K562 (cell line): ENCODE results near the gene KIAA0825. TPM values are rescaled to one million over a fixed set of nuclear protein-coding genes. Genes with fewer than 3 reads are reported as not detected.

Source experiments
- FUS ChIP-seq: fragments of 200-400 bp; formaldehyde crosslinking; optimal IDR thresholded peaks from 2 replicates; pipeline ENCODE3; 2017; ENCODE audit warnings: low read depth, low read length
- GATAD2A ChIP-seq: fragments of 450-650 bp; IDR thresholded peaks from 2 replicates; pipeline ENCODE4 v1.6.1; 2017
- POLR3G ChIP-seq: IDR thresholded peaks from 2 replicates; pipeline ENCODE4 v1.6.1; 2011; ENCODE audit not compliant: insufficient read length, insufficient replicate concordance; ENCODE audit errors: extremely low read depth
- RAD21 ChIP-seq, 2 experiments: fragments of 250-450 bp in 1 of 2; fragments of 450-650 bp in 1 of 2; sonication (Bioruptor Pico) in 1 of 2; formaldehyde crosslinking in 1 of 2; IDR thresholded peaks in 1 of 2; conservative IDR thresholded peaks in 1 of 2; 2 replicates each; pipeline versions ENCODE4 v1.4.0 to v1.8.0; 2020 to 2022; ENCODE audit warnings: mild to moderate bottlenecking in 2 of 2, moderate library complexity in 1 of 2
- ZKSCAN1 ChIP-seq: fragments of 150-350 bp; IDR thresholded peaks from 2 replicates; pipeline ENCODE4 v1.6.1; 2016; ENCODE audit warnings: low read depth, low read length
- ZNF121 ChIP-seq: sonication (generic); formaldehyde crosslinking; conservative IDR thresholded peaks from 2 replicates; pipeline ENCODE4 v1.8.0; 2022; ENCODE audit warnings: missing genetic modification reagents
- ZNF143 ChIP-seq: sonication (generic); formaldehyde crosslinking; IDR thresholded peaks from 2 replicates; pipeline ENCODE4 v1.9.0; 2022; ENCODE audit warnings: mild to moderate bottlenecking, missing genetic modification reagents
- ZNF175 ChIP-seq: fragments of 200-800 bp; sonication (Bioruptor generic); IDR thresholded peaks from 2 replicates; pipeline ENCODE4 v1.6.1; 2016; ENCODE audit warnings: low read depth, mild to moderate bottlenecking, missing genetic modification characterization, missing compliant biosample characterization
- ZNF212 ChIP-seq: fragments of 450-650 bp; formaldehyde crosslinking; IDR thresholded peaks from 2 replicates; pipeline ENCODE4 v1.4.0; 2020; ENCODE audit warnings: mild to moderate bottlenecking
- ZNF23 ChIP-seq: fragments of 250-450 bp; sonication (Bioruptor Pico); IDR thresholded peaks from 2 replicates; pipeline ENCODE4 v1.4.0; 2020; ENCODE audit warnings: mild to moderate bottlenecking
- polyA plus RNA-seq, 8 experiments: library from polyadenylated mRNA; depleted of rRNA in 4 of 8; stranded (reverse) in 5 of 8; unstranded in 3 of 8; fragments of >200 nt; fragmentation: Nextera tagmentation in 2 of 8; fragmentation: Illumina TruSeq in 1 of 8; extraction: Ambion mirVana in 2 of 8; extraction: Trizol in 1 of 8; gene quantifications; 2 replicates each; pipeline versions ENCODE4 v1.2.1 to v1.2.3, GENCODE V29; 2011 to 2014; ENCODE audit warnings: inconsistent platforms in 1 of 8, missing spikeins in 1 of 8
- total RNA-seq, 7 experiments: library from RNA; depleted of rRNA in 6 of 7; stranded (reverse); fragments of >200 nt in 6 of 7; fragmentation: Illumina TruSeq in 2 of 7; extraction: Trizol in 2 of 7; gene quantifications; 2 replicates each; pipeline versions ENCODE4 v1.2.1 to v1.2.3, GENCODE V29; 2011 to 2021; ENCODE audit warnings: low replicate concordance in 1 of 7
- TF ChIP-seq, protein P1 (sequence below), 3 experiments: fragments of 200-800 bp in 1 of 3; fragments of 250-450 bp in 1 of 3; fragments of 450-650 bp in 1 of 3; sonication (Bioruptor Pico) in 1 of 3; sonication (Bioruptor generic) in 1 of 3; formaldehyde crosslinking in 1 of 3; IDR thresholded peaks; 2 replicates each; pipeline versions ENCODE4 v1.6.1 to v1.8.0; 2016 to 2022; ENCODE audit warnings: mild to moderate bottlenecking in 2 of 3, missing genetic modification characterization in 2 of 3, missing compliant biosample characterization in 1 of 3, moderate library complexity in 1 of 3
- TF ChIP-seq, protein P2 (sequence below), 2 experiments: fragments of 450-650 bp; conservative IDR thresholded peaks; 2 replicates each; pipeline ENCODE4 v1.6.1; 2017; ENCODE audit warnings: mild to moderate bottlenecking in 2 of 2, moderate library complexity in 2 of 2
- TF ChIP-seq, protein P3 (sequence below): fragments of 250-450 bp; sonication (Bioruptor Pico); IDR thresholded peaks from 2 replicates; pipeline ENCODE4 v1.8.0; 2022; ENCODE audit warnings: moderate library complexity, mild to moderate bottlenecking, inconsistent platforms
- TF ChIP-seq, protein P4 (sequence below): fragments of 450-650 bp; IDR thresholded peaks from 2 replicates; pipeline ENCODE4 v1.6.1; 2016; ENCODE audit warnings: mild to moderate bottlenecking
- TF ChIP-seq, protein P5 (sequence below): fragments of 250-450 bp; sonication (Bioruptor Pico); IDR thresholded peaks from 2 replicates; pipeline ENCODE4 v1.8.0; 2022; ENCODE audit warnings: inconsistent platforms, mild to moderate bottlenecking, moderate library complexity, borderline replicate concordance
- TF ChIP-seq, protein P6 (sequence below), 3 experiments: IDR thresholded peaks in 2 of 3; conservative IDR thresholded peaks in 1 of 3; 2 replicates each; pipeline ENCODE4 v1.5.1; 2011 to 2012; ENCODE audit warnings: low read length in 3 of 3, mild to moderate bottlenecking in 3 of 3, control low read depth in 2 of 3, improper control_type of control experiment in 1 of 3, inconsistent platforms in 1 of 3, low read depth in 1 of 3, mixed read lengths in 1 of 3, moderate library complexity in 1 of 3; ENCODE audit not compliant: insufficient read depth in 2 of 3

The KIAA0825 gene
- total and polyA plus RNA-seq, 9 of the 15 experiments (the other 6 are each of a cell fraction or from before 2014, with no cell fraction given), result 0.05 to 0.36 (median 0.16) TPM; not detected in 1

DNA sequence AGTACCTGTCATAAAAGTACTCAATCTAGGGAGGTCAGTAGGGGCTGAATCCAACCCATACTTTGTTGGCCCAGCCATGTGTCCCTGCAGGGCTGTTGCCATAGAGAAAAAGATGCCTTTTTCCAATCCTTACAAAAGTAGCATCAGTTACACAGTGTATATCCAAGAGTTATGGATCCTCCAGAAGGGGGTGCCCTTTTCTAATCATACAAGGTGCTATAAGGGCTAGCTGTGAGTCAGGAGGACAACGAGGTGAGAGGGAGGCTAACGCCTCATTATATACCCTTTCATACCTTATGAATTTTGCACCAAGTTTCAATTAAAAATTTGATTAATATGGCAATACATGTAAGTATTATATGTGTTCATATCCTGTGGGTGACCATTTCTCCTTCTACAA is 4.8 kb downstream of the KIAA0825 start (continued):
- TF ChIP-seq, protein P1, sequence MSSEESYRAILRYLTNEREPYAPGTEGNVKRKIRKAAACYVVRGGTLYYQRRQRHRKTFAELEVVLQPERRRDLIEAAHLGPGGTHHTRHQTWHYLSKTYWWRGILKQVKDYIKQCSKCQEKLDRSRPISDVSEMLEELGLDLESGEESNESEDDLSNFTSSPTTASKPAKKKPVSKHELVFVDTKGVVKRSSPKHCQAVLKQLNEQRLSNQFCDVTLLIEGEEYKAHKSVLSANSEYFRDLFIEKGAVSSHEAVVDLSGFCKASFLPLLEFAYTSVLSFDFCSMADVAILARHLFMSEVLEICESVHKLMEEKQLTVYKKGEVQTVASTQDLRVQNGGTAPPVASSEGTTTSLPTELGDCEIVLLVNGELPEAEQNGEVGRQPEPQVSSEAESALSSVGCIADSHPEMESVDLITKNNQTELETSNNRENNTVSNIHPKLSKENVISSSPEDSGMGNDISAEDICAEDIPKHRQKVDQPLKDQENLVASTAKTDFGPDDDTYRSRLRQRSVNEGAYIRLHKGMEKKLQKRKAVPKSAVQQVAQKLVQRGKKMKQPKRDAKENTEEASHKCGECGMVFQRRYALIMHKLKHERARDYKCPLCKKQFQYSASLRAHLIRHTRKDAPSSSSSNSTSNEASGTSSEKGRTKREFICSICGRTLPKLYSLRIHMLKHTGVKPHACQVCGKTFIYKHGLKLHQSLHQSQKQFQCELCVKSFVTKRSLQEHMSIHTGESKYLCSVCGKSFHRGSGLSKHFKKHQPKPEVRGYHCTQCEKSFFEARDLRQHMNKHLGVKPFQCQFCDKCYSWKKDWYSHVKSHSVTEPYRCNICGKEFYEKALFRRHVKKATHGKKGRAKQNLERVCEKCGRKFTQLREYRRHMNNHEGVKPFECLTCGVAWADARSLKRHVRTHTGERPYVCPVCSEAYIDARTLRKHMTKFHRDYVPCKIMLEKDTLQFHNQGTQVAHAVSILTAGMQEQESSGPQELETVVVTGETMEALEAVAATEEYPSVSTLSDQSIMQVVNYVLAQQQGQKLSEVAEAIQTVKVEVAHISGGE (CRISPR knock-in tag; IDR thresholded peaks at IDR 0.05), result no peak
- TF ChIP-seq, protein P2, sequence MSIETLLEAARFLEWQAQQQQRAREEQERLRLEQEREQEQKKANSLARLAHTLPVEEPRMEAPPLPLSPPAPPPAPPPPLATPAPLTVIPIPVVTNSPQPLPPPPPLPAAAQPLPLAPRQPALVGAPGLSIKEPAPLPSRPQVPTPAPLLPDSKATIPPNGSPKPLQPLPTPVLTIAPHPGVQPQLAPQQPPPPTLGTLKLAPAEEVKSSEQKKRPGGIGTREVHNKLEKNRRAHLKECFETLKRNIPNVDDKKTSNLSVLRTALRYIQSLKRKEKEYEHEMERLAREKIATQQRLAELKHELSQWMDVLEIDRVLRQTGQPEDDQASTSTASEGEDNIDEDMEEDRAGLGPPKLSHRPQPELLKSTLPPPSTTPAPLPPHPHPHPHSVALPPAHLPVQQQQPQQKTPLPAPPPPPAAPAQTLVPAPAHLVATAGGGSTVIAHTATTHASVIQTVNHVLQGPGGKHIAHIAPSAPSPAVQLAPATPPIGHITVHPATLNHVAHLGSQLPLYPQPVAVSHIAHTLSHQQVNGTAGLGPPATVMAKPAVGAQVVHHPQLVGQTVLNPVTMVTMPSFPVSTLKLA (conservative IDR thresholded peaks at IDR 0.05), result no peak
- TF ChIP-seq ZNF121 (CRISPR knock-in tag) (no peak), POLR3G (no peak), RAD21 (CRISPR knock-in tag; conservative IDR thresholded peaks at IDR 0.05 in 1 of 2, IDR thresholded peaks at IDR 0.05 in 1 of 2) (peak; percentile 10 to 71; a peak in 2 of 4 replicates), ZNF175 (CRISPR knock-in tag) (no peak), ZNF212 (no peak), FUS (no peak), GATAD2A (no peak), ZNF23 (no peak), ZNF143 (no peak), ZKSCAN1 (no peak)
- TF ChIP-seq, protein P3, sequence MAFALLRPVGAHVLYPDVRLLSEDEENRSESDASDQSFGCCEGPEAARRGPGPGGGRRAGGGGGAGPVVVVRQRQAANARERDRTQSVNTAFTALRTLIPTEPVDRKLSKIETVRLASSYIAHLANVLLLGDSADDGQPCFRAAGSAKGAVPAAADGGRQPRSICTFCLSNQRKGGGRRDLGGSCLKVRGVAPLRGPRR (CRISPR knock-in tag), result no peak
- TF ChIP-seq, protein P4, sequence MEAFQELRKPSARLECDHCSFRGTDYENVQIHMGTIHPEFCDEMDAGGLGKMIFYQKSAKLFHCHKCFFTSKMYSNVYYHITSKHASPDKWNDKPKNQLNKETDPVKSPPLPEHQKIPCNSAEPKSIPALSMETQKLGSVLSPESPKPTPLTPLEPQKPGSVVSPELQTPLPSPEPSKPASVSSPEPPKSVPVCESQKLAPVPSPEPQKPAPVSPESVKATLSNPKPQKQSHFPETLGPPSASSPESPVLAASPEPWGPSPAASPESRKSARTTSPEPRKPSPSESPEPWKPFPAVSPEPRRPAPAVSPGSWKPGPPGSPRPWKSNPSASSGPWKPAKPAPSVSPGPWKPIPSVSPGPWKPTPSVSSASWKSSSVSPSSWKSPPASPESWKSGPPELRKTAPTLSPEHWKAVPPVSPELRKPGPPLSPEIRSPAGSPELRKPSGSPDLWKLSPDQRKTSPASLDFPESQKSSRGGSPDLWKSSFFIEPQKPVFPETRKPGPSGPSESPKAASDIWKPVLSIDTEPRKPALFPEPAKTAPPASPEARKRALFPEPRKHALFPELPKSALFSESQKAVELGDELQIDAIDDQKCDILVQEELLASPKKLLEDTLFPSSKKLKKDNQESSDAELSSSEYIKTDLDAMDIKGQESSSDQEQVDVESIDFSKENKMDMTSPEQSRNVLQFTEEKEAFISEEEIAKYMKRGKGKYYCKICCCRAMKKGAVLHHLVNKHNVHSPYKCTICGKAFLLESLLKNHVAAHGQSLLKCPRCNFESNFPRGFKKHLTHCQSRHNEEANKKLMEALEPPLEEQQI, result no peak
- TF ChIP-seq, protein P5, sequence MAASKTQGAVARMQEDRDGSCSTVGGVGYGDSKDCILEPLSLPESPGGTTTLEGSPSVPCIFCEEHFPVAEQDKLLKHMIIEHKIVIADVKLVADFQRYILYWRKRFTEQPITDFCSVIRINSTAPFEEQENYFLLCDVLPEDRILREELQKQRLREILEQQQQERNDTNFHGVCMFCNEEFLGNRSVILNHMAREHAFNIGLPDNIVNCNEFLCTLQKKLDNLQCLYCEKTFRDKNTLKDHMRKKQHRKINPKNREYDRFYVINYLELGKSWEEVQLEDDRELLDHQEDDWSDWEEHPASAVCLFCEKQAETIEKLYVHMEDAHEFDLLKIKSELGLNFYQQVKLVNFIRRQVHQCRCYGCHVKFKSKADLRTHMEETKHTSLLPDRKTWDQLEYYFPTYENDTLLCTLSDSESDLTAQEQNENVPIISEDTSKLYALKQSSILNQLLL (CRISPR knock-in tag), result no peak
- TF ChIP-seq, protein P6, sequence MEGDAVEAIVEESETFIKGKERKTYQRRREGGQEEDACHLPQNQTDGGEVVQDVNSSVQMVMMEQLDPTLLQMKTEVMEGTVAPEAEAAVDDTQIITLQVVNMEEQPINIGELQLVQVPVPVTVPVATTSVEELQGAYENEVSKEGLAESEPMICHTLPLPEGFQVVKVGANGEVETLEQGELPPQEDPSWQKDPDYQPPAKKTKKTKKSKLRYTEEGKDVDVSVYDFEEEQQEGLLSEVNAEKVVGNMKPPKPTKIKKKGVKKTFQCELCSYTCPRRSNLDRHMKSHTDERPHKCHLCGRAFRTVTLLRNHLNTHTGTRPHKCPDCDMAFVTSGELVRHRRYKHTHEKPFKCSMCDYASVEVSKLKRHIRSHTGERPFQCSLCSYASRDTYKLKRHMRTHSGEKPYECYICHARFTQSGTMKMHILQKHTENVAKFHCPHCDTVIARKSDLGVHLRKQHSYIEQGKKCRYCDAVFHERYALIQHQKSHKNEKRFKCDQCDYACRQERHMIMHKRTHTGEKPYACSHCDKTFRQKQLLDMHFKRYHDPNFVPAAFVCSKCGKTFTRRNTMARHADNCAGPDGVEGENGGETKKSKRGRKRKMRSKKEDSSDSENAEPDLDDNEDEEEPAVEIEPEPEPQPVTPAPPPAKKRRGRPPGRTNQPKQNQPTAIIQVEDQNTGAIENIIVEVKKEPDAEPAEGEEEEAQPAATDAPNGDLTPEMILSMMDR (IDR thresholded peaks at IDR 0.05 in 2 of 3, conservative IDR thresholded peaks at IDR 0.05 in 1 of 3; ENCODE audit: insufficient read depth in 2 of 3, low read depth in 1 of 3, low read length in 3 of 3), result peak; percentile 39 to 58 (median 56); a peak in 5 of 6 replicates
